HEK293 (cell line): ENCODE data around the gene KIAA1958.

ENCODE experiments used
- CTCF ChIA-PET: fragments of 350-600 bp; formaldehyde crosslinking; extraction: SDS; loops from one replicate; lab custom pipeline; 2021; ENCODE audit warnings: antibody characterized with exemption; lab: Yijun Ruan, JAX
- POLR2A ChIA-PET: fragments of 300-600 bp; formaldehyde crosslinking; extraction: SDS; loops from one replicate; lab custom pipeline; 2020; ENCODE audit warnings: antibody characterized with exemption, inconsistent platforms; lab: Yijun Ruan, JAX
- H3K27ac ChIP-seq: fragments of 200-500 bp; sonication (Bioruptor generic); 2 replicates; pipeline ENCODE4 v1.5.1; 2014; ENCODE audit warnings: low read depth, low read length, control low read depth, inconsistent platforms; ENCODE audit errors: extremely low read depth
- H3K36me3 ChIP-seq, 2 experiments: fragments of 200-500 bp in 1 of 2; sonication (Bioruptor generic) in 1 of 2; 1 replicate in 1 of 2; 2 replicates in 1 of 2; pipeline ENCODE4 v1.5.1; 2014 to 2017; ENCODE audit warnings: inconsistent platforms in 2 of 2, low read length in 2 of 2; ENCODE audit not compliant: control insufficient read depth in 2 of 2, insufficient read depth in 1 of 2
- H3K4me1 ChIP-seq: fragments of 200-500 bp; sonication (Bioruptor generic); 2 replicates; pipeline ENCODE4 v1.5.1; 2014; ENCODE audit warnings: mild to moderate bottlenecking, low read length, inconsistent platforms; ENCODE audit not compliant: control insufficient read depth, insufficient read depth
- H3K4me3 ChIP-seq: 2 replicates; pipeline ENCODE4 v1.5.1; 2011; ENCODE audit warnings: low read depth, mild to moderate bottlenecking, control low read depth, low read length, moderate library complexity
- H3K9me3 ChIP-seq: fragments of 200-500 bp; sonication (Bioruptor generic); 2 replicates; pipeline ENCODE4 v1.5.1; 2014; ENCODE audit warnings: low read depth, low read length, inconsistent platforms; ENCODE audit not compliant: control insufficient read depth, insufficient read depth
- KLF16 ChIP-seq: fragments of 450-650 bp; formaldehyde crosslinking; IDR thresholded peaks from 2 replicates; pipeline ENCODE4 v1.5.1; 2017; ENCODE audit warnings: missing biosample characterization, missing genetic modification characterization
- KLF7 ChIP-seq: fragments of 450-650 bp; formaldehyde crosslinking; IDR thresholded peaks from 2 replicates; pipeline ENCODE4 v1.5.1; 2016; ENCODE audit warnings: missing biosample characterization, missing genetic modification characterization, borderline replicate concordance
- MZF1 ChIP-seq: fragments of 450-650 bp; formaldehyde crosslinking; IDR thresholded peaks from 2 replicates; pipeline ENCODE4 v1.5.1; 2017; ENCODE audit warnings: missing biosample characterization, missing genetic modification characterization, borderline replicate concordance
- SALL2 ChIP-seq: fragments of 450-650 bp; formaldehyde crosslinking; IDR thresholded peaks from 2 replicates; pipeline ENCODE4 v1.5.0; 2017; ENCODE audit warnings: missing biosample characterization, mild to moderate bottlenecking, missing genetic modification characterization, borderline replicate concordance
- SCRT2 ChIP-seq: fragments of 450-650 bp; formaldehyde crosslinking; IDR thresholded peaks from 2 replicates; pipeline ENCODE4 v1.5.1; 2016; ENCODE audit warnings: missing biosample characterization, missing genetic modification characterization
- TRIM28 ChIP-seq: IDR thresholded peaks from 2 replicates; pipeline ENCODE4 v1.6.1; 2011; ENCODE audit warnings: low read length, control low read depth, borderline replicate concordance
- YY1 ChIP-seq: fragments of 450-650 bp; formaldehyde crosslinking; IDR thresholded peaks from 2 replicates; pipeline ENCODE4 v1.5.1; 2018; ENCODE audit warnings: missing biosample characterization, missing genetic modification characterization
- YY2 ChIP-seq: fragments of 450-650 bp; formaldehyde crosslinking; IDR thresholded peaks from 2 replicates; pipeline ENCODE4 v1.5.1; 2016; ENCODE audit warnings: missing biosample characterization, missing genetic modification characterization
- ZFP41 ChIP-seq: fragments of 450-650 bp; formaldehyde crosslinking; IDR thresholded peaks from 2 replicates; pipeline ENCODE4 v1.5.1; 2016; ENCODE audit warnings: missing biosample characterization, missing genetic modification characterization, borderline replicate concordance
- ZNF2 ChIP-seq: fragments of 450-650 bp; formaldehyde crosslinking; IDR thresholded peaks from 2 replicates; pipeline ENCODE4 v1.5.1; 2016; ENCODE audit warnings: missing biosample characterization, missing genetic modification characterization
- ZNF223 ChIP-seq: fragments of 450-650 bp; formaldehyde crosslinking; IDR thresholded peaks from 2 replicates; pipeline ENCODE4 v1.5.1; 2016; ENCODE audit warnings: missing biosample characterization, missing genetic modification characterization
- ZNF274 ChIP-seq, 2 experiments: fragments of 200-500 bp in 1 of 2; fragments of 450-650 bp in 1 of 2; sonication (Bioruptor generic) in 1 of 2; formaldehyde crosslinking in 1 of 2; IDR thresholded peaks; 2 replicates each; pipeline versions ENCODE4 v1.5.1 to v1.6.1; 2014 to 2016; ENCODE audit warnings: borderline replicate concordance in 1 of 2, inconsistent platforms in 1 of 2, low read length in 1 of 2, missing biosample characterization in 1 of 2, missing genetic modification characterization in 1 of 2
- ZNF324 ChIP-seq: fragments of 450-650 bp; formaldehyde crosslinking; IDR thresholded peaks from 2 replicates; pipeline ENCODE4 v1.5.1; 2016; ENCODE audit warnings: missing biosample characterization, missing genetic modification characterization
- ZNF473 ChIP-seq: fragments of 450-650 bp; formaldehyde crosslinking; IDR thresholded peaks from 2 replicates; pipeline ENCODE4 v1.5.1; 2017; ENCODE audit warnings: missing biosample characterization, missing genetic modification characterization
- ZNF514 ChIP-seq: fragments of 450-650 bp; formaldehyde crosslinking; IDR thresholded peaks from 2 replicates; pipeline ENCODE4 v1.5.1; 2016; ENCODE audit warnings: missing biosample characterization, missing genetic modification characterization
- ZNF600 ChIP-seq: fragments of 450-650 bp; formaldehyde crosslinking; IDR thresholded peaks from 2 replicates; pipeline ENCODE4 v1.5.1; 2016; ENCODE audit warnings: missing biosample characterization, missing genetic modification characterization
- ZNF701 ChIP-seq: fragments of 450-650 bp; formaldehyde crosslinking; IDR thresholded peaks from 2 replicates; pipeline ENCODE4 v1.5.1; 2016; ENCODE audit warnings: missing biosample characterization, missing genetic modification characterization
- ZNF76 ChIP-seq: fragments of 450-650 bp; formaldehyde crosslinking; IDR thresholded peaks from 2 replicates; pipeline ENCODE4; 2016; ENCODE audit warnings: low read depth, missing biosample characterization, missing genetic modification characterization, borderline replicate concordance
- TF ChIP-seq, protein P1 (sequence below): fragments of 450-650 bp; formaldehyde crosslinking; IDR thresholded peaks from 2 replicates; pipeline ENCODE4 v1.5.1; 2016; ENCODE audit warnings: missing biosample characterization, missing genetic modification characterization
- TF ChIP-seq, protein P2 (sequence below): fragments of 450-650 bp; formaldehyde crosslinking; IDR thresholded peaks from 2 replicates; pipeline ENCODE4 v1.5.1; 2016; ENCODE audit warnings: missing biosample characterization, missing genetic modification characterization
- TF ChIP-seq, protein P3 (sequence below): fragments of 450-650 bp; formaldehyde crosslinking; IDR thresholded peaks from 2 replicates; pipeline ENCODE4 v1.5.1; 2016; ENCODE audit warnings: missing biosample characterization, missing genetic modification characterization

The KIAA1958 gene

DNA sequence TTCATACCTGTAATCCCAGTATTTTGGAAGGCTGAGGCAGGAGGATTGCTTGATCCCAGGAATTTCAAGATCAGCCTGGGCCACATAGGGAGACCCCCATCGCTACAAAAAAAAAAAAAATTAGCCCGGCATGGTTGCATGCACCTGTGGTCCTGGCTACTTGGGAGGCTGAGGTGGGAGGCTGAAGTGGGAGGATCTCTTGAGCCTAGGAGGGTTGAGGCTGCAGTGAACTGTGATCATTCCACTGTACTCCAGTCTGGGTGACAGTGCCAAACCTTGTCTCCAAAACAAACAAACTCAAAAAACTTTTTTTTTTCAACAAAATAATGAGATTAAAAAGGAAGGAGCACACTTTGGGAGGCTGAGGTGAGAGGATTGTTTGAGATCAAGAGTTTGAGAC, 14.2 kb downstream of the KIAA1958 start:
- Histone ChIP-seq H3K4me3 (no peak overlapping the region), H3K9me3 (no peaks in the 10 kb centered on the region), H3K36me3 (no peaks in the 10 kb centered on the region; a peak in 1 of 3 replicates), H3K27ac (no peak overlapping the region), H3K4me1 (no peaks in the 10 kb centered on the region)
- CTCF ChIA-PET, result interaction anchor here (0.6 kb wide), 1 partner anchor 305 kb away, joined by 3 read pairs; no protein-coding TSS in a partner anchor
- TF ChIP-seq MZF1 (tag by site-specific recombination) (no peak), ZNF223 (tag by site-specific recombination) (no peak), ZFP41 (no peak), SCRT2 (tag by site-specific recombination) (no peak), ZNF701 (tag by site-specific recombination) (no peak), ZNF2 (tag by site-specific recombination) (no peak), ZNF473 (no peak), ZNF514 (tag by site-specific recombination) (no peak), TRIM28 (no peak)
- TF ChIP-seq, protein P1, sequence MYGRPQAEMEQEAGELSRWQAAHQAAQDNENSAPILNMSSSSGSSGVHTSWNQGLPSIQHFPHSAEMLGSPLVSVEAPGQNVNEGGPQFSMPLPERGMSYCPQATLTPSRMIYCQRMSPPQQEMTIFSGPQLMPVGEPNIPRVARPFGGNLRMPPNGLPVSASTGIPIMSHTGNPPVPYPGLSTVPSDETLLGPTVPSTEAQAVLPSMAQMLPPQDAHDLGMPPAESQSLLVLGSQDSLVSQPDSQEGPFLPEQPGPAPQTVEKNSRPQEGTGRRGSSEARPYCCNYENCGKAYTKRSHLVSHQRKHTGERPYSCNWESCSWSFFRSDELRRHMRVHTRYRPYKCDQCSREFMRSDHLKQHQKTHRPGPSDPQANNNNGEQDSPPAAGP (tag by site-specific recombination), result no peak
- TF ChIP-seq, protein P2, sequence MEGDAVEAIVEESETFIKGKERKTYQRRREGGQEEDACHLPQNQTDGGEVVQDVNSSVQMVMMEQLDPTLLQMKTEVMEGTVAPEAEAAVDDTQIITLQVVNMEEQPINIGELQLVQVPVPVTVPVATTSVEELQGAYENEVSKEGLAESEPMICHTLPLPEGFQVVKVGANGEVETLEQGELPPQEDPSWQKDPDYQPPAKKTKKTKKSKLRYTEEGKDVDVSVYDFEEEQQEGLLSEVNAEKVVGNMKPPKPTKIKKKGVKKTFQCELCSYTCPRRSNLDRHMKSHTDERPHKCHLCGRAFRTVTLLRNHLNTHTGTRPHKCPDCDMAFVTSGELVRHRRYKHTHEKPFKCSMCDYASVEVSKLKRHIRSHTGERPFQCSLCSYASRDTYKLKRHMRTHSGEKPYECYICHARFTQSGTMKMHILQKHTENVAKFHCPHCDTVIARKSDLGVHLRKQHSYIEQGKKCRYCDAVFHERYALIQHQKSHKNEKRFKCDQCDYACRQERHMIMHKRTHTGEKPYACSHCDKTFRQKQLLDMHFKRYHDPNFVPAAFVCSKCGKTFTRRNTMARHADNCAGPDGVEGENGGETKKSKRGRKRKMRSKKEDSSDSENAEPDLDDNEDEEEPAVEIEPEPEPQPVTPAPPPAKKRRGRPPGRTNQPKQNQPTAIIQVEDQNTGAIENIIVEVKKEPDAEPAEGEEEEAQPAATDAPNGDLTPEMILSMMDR (tag by site-specific recombination), result no peak
- POLR2A ChIA-PET, result no interaction called here

DNA sequence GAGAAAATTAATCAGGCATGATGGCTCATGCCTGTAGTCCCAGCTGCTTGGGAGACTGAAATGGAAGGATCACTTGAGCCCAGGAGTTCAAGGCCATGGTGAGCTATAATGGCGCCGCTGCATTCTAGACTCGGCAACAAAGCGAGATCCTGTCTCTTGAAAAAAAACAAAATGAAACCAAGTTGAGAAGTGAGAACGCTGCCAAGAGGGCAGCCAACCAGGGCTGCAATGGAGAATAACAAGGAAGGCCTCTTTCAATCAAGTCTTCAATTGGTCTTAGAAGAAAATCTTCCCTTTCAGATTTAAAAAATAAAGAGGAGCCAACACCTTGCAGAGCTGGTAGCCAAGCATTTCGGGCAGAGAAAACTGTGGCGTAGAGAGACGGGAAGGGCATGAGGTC, 14.7 kb downstream of the KIAA1958 start:
- no peaks in the 10 kb centered on the region for H3K9me3 ChIP-seq
- no peaks in the 10 kb centered on the region; a peak in 1 of 3 replicates for H3K36me3 ChIP-seq
- H3K4me3 ChIP-seq, result no peak overlapping the region
- CTCF ChIA-PET, result interaction anchor here (0.6 kb wide), 1 partner anchor 305 kb away, joined by 3 read pairs; no protein-coding TSS in a partner anchor
- no peak overlapping the region for H3K27ac ChIP-seq
- TF ChIP-seq ZNF514 (tag by site-specific recombination), result no peak
- TF ChIP-seq ZNF274 (IDR thresholded peaks at IDR 0.05; ENCODE audit: low read length), result no peak
- TF ChIP-seq ZNF274 (tag by site-specific recombination; IDR thresholded peaks at IDR 0.05; ENCODE audit: borderline replicate concordance), result no peak
- TF ChIP-seq ZNF324 (tag by site-specific recombination), result no peak
- TF ChIP-seq YY2, result no peak
- TF ChIP-seq ZNF76 (tag by site-specific recombination), result no peak
- TF ChIP-seq, all 188 proteins: peak for 0
- no peaks in the 10 kb centered on the region for H3K4me1 ChIP-seq
- POLR2A ChIA-PET, result interaction anchor here (0.7 kb wide), 1 partner anchor 35 kb away, joined by 3 read pairs; no protein-coding TSS in a partner anchor

DNA sequence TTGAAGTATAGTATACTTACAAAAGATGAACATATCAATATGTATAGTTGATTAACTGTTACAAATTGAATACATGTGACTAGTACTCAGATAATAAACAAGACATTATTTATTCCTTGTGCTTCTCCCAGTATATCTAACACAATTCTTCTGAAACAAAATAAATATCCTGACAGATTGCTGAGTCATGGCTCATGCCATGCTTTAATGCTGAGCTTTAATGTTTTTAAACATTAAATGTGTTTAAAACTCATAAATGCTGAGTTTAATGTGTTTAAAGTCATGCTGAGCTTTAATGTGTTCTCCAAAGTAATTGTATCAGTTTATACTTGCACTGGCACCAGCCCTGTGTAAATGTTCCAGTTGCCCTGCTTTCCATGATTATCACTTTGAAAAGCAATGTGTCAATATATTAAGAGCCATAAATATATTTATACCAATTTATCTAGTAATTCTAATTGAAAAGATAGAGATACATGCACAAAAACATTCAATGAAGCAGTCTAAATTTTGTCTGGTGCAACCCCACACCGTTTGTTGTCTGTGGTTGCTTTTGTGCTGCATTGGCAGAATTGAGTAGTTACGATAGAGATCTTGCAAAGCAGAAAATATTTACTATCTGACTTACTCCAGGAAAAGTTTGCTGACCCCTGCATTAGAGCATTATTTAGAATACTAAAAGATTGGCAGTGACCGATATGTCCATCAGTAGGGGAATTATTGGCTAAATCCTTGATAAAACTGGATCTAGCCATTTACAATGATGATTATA, 15.7 kb downstream of the KIAA1958 start:
- TF ChIP-seq YY1 (tag by site-specific recombination) (no peak), ZNF600 (tag by site-specific recombination) (no peak), KLF7 (tag by site-specific recombination) (no peak), SALL2 (no peak), KLF16 (tag by site-specific recombination) (no peak)
- TF ChIP-seq, protein P3, sequence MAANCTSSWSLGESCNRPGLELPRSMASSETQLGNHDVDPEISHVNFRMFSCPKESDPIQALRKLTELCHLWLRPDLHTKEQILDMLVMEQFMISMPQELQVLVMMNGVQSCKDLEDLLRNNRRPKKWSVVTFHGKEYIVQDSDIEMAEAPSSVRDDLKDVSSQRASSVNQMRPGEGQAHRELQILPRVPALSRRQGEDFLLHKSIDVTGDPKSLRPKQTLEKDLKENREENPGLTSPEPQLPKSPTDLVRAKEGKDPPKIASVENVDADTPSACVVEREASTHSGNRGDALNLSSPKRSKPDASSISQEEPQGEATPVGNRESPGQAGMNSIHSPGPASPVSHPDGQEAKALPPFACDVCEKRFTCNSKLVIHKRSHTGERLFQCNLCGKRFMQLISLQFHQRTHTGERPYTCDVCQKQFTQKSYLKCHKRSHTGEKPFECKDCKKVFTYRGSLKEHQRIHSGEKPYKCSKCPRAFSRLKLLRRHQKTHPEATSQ (tag by site-specific recombination), result no peak
- no peaks in the 10 kb centered on the region for H3K4me1 ChIP-seq
- no peak overlapping the region for H3K27ac ChIP-seq
- H3K36me3 ChIP-seq, result no peaks in the 10 kb centered on the region; a peak in 1 of 3 replicates
- ChIA-PET CTCF (interaction anchor here (0.8 kb wide), 1 partner anchor 50 kb away, joined by 3 read pairs; no protein-coding TSS in a partner anchor), POLR2A (no interaction called here)
- no peaks in the 10 kb centered on the region for H3K9me3 ChIP-seq
- no peak overlapping the region for H3K4me3 ChIP-seq
